ENCODE data around the gene SARM1. TPM values are rescaled to one million over a fixed set of nuclear protein-coding genes. Genes with fewer than 3 reads are reported as not detected.
A peak's percentile ranks its signal among the peaks of the same experiment; 100 is the strongest.

SARM1 gene
- total RNA-seq, 1 experiment from 2014 or later = 17.4 TPM

DNA sequence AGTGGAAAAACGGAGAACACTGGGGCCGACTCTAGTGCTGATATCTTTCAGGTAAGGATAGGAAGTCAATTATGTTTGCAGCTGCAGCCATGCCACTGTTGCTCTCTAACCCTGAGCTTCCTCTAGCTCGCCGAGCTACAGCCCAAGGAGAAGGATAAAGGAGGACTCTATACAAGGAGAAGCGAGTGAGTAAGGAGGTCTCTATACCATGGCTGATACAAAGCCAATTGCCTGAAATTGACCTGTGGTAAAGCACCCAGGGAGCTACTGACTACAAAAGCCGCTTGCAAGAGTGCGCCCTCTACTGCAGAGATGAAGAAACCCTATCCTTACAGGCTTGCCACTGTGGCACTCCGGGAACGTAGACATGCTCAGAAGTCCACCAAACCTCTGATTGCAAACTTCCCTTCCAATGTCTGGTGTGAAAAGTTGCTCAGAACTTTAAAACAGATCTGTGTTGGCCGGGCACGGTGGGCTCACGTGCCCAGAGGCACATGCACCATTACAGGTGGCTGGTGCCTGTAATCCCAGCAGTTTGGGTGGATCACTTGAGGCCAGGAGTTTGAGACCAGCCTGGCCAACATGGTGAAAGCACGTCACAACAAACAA is 45.3 kb downstream of the SARM1 start:
- in situ Hi-C loops (cut with HindIII; ENCODE audit: low pct_unique_long_range_greater_than_20kb, low sequenced_read_pairs) = no loop called here
- no peaks in the 10 kb centered on the region for H3K27me3 ChIP-seq (ENCODE audit: control insufficient read depth, insufficient read depth, low read length)
- peak; percentile 95 for ATAC-seq
- no peak overlapping the region for H3K27ac ChIP-seq (ENCODE audit: low read length)
- no peaks in the 10 kb centered on the region for H3K36me3 ChIP-seq (ENCODE audit: control insufficient read depth, insufficient read depth, low read length)
- ChIA-PET CTCF (interaction anchor here (0.5 to 1.8 kb wide), 9 partner anchors 10 to 158 kb away, joined by 3 to 8 read pairs (median 4); no protein-coding TSS in a partner anchor), POLR2A (interaction anchor here (0.6 kb wide), 1 partner anchor 126 kb away, joined by 5 read pairs; no protein-coding TSS in a partner anchor)
- no peaks in the 10 kb centered on the region for H3K9me3 ChIP-seq (ENCODE audit: control insufficient read depth, insufficient read depth, low read depth, low read length)
- BruUV-seq (replicated peaks) = no TSS peak
- DNase-seq (ENCODE audit: low read depth, low spot score) = peak; percentile 54
- no peak overlapping the region for H3K4me3 ChIP-seq (ENCODE audit: low read depth in 2 of 2, low read length in 2 of 2)
- TF ChIP-seq, protein P1, sequence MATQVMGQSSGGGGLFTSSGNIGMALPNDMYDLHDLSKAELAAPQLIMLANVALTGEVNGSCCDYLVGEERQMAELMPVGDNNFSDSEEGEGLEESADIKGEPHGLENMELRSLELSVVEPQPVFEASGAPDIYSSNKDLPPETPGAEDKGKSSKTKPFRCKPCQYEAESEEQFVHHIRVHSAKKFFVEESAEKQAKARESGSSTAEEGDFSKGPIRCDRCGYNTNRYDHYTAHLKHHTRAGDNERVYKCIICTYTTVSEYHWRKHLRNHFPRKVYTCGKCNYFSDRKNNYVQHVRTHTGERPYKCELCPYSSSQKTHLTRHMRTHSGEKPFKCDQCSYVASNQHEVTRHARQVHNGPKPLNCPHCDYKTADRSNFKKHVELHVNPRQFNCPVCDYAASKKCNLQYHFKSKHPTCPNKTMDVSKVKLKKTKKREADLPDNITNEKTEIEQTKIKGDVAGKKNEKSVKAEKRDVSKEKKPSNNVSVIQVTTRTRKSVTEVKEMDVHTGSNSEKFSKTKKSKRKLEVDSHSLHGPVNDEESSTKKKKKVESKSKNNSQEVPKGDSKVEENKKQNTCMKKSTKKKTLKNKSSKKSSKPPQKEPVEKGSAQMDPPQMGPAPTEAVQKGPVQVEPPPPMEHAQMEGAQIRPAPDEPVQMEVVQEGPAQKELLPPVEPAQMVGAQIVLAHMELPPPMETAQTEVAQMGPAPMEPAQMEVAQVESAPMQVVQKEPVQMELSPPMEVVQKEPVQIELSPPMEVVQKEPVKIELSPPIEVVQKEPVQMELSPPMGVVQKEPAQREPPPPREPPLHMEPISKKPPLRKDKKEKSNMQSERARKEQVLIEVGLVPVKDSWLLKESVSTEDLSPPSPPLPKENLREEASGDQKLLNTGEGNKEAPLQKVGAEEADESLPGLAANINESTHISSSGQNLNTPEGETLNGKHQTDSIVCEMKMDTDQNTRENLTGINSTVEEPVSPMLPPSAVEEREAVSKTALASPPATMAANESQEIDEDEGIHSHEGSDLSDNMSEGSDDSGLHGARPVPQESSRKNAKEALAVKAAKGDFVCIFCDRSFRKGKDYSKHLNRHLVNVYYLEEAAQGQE (IDR thresholded peaks at IDR 0.05; ENCODE audit: insufficient read depth in 1 of 2, low read depth in 2 of 2, low read length in 1 of 2) = no peak
- no peak for TF ChIP-seq TCF7L2 (IDR thresholded peaks at IDR 0.05; ENCODE audit: low read depth, low read length)
- TF ChIP-seq, protein P2, sequence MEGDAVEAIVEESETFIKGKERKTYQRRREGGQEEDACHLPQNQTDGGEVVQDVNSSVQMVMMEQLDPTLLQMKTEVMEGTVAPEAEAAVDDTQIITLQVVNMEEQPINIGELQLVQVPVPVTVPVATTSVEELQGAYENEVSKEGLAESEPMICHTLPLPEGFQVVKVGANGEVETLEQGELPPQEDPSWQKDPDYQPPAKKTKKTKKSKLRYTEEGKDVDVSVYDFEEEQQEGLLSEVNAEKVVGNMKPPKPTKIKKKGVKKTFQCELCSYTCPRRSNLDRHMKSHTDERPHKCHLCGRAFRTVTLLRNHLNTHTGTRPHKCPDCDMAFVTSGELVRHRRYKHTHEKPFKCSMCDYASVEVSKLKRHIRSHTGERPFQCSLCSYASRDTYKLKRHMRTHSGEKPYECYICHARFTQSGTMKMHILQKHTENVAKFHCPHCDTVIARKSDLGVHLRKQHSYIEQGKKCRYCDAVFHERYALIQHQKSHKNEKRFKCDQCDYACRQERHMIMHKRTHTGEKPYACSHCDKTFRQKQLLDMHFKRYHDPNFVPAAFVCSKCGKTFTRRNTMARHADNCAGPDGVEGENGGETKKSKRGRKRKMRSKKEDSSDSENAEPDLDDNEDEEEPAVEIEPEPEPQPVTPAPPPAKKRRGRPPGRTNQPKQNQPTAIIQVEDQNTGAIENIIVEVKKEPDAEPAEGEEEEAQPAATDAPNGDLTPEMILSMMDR (IDR thresholded peaks at IDR 0.05) = peak; percentile 91
- intact Hi-C loops (cut with micrococcal nuclease; ENCODE audit: unreplicated experiment) = no loop called here
- no peaks in the 10 kb centered on the region for H3K4me1 ChIP-seq (ENCODE audit: control insufficient read depth, insufficient read depth, low read length)

DNA sequence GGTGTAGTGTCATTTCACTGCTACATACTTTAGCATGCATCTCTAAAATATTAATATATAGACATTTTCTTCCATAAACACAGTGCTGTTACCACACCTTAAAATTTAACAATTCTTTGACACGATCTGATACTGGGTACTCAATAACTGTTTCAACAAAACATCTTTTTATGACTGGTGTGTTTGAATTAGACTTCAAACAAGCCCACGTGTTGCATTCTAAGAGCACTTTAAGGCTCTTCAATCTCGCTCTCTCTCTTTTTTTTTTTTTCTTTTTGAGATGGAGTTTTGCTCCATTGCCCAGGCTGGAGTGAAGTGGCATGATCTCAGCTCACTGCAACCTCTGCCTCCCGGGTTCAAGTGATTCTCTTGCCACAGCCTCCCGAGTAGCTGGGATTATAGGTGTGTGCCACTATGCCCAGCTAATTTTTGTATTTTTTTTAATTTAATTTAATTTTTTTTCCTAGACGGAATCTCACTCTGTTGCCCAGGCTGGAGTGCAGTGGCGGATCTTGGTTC is 50.4 kb downstream of the SARM1 start:
- in situ Hi-C loops (cut with HindIII; ENCODE audit: low pct_unique_long_range_greater_than_20kb, low sequenced_read_pairs) = no loop called here
- intact Hi-C loops (cut with micrococcal nuclease; ENCODE audit: unreplicated experiment) = no loop called here
- Histone ChIP-seq H3K27ac (ENCODE audit: low read length) (no peak overlapping the region), H3K36me3 (ENCODE audit: control insufficient read depth, insufficient read depth, low read length) (no peaks in the 10 kb centered on the region), H3K4me3 (ENCODE audit: low read depth in 2 of 2, low read length in 2 of 2) (no peak overlapping the region), H3K4me1 (ENCODE audit: control insufficient read depth, insufficient read depth, low read length) (no peaks in the 10 kb centered on the region), H3K9me3 (ENCODE audit: control insufficient read depth, insufficient read depth, low read depth, low read length) (no peaks in the 10 kb centered on the region), H3K27me3 (ENCODE audit: control insufficient read depth, insufficient read depth, low read length) (no peaks in the 10 kb centered on the region)
- DNase-seq (ENCODE audit: low read depth, low spot score) (no peak), ATAC-seq (no peak)
- ChIA-PET CTCF (no interaction called here), POLR2A (no interaction called here)
- no TSS peak for BruUV-seq (replicated peaks)
- TF ChIP-seq TCF7L2 (IDR thresholded peaks at IDR 0.05; ENCODE audit: low read depth, low read length) = no peak
- TF ChIP-seq, protein P2 (IDR thresholded peaks at IDR 0.05) = no peak
- no peak for TF ChIP-seq POLR2AphosphoS5 (IDR thresholded peaks at IDR 0.05; ENCODE audit: low read depth, low read length)
- TF ChIP-seq, protein P1 (IDR thresholded peaks at IDR 0.05; ENCODE audit: insufficient read depth in 1 of 2, low read depth in 2 of 2, low read length in 1 of 2) = no peak
- TF ChIP-seq SIN3A (IDR thresholded peaks at IDR 0.05; ENCODE audit: borderline replicate concordance, insufficient read depth, low read depth, low read length) = no peak

All from Panc1 (cell line).